Natural killer cell (primary cell): ENCODE measurements around the gene ESYT3. TPM values are rescaled to one million over a fixed set of nuclear protein-coding genes. Genes with fewer than 3 reads are reported as not detected.

Source experiments
- ATAC-seq, 3 donors: fragments of 150-1000 bp in 2 of 3; fragments of 200-7000 bp in 1 of 3; cut with Tn5 transposase; 1 replicate in 1 of 3; 2 replicates in 2 of 3; pipeline ENCODE4 v1.10.0; 2021; ENCODE audit warnings: mild to moderate bottlenecking in 2 of 3, moderate library complexity in 2 of 3
- DNase-seq, 2 donors: peaks; one replicate each; pipeline versions ENCODE4 v3.0.0 to v3.0.0-alpha.2; 2013 to 2021; ENCODE audit warnings: mixed read lengths in 1 of 2
- H3K27ac ChIP-seq: one replicate; pipeline ENCODE4 v1.5.1; 2013; ENCODE audit warnings: mild to moderate bottlenecking, low read length
- H3K27me3 ChIP-seq: one replicate; pipeline ENCODE4 v1.6.1; 2013; ENCODE audit warnings: low read length; ENCODE audit not compliant: control insufficient read depth, insufficient read depth
- H3K36me3 ChIP-seq: one replicate; pipeline ENCODE4 v1.6.1; 2013; ENCODE audit warnings: low read length; ENCODE audit not compliant: control insufficient read depth, insufficient read depth
- H3K4me1 ChIP-seq: one replicate; pipeline ENCODE4 v1.6.1; 2013; ENCODE audit warnings: low read length; ENCODE audit not compliant: control insufficient read depth, insufficient read depth
- H3K4me3 ChIP-seq: one replicate; pipeline ENCODE4 v1.5.1; 2013; ENCODE audit warnings: low read length
- H3K9me3 ChIP-seq: one replicate; pipeline ENCODE4 v1.6.1; 2013; ENCODE audit warnings: low read length; ENCODE audit not compliant: control insufficient read depth, insufficient read depth
- H3K27ac Mint-ChIP-seq, 2 donors: one replicate each; pipeline ENCODE4 v1.8.0; 2022; ENCODE audit warnings: mild to moderate bottlenecking in 2 of 2, mixed read lengths in 2 of 2, moderate library complexity in 1 of 2
- H3K27me3 Mint-ChIP-seq, 2 donors: one replicate each; pipeline ENCODE4 v1.8.0; 2022; ENCODE audit warnings: low read depth in 2 of 2, mixed read lengths in 2 of 2
- H3K36me3 Mint-ChIP-seq: one replicate; pipeline ENCODE4 v1.8.0; 2022; ENCODE audit warnings: mixed read lengths
- H3K4me1 Mint-ChIP-seq, 2 donors: one replicate each; pipeline ENCODE4 v1.8.0; 2022; ENCODE audit warnings: mixed read lengths in 2 of 2
- H3K4me3 Mint-ChIP-seq: one replicate; pipeline ENCODE4 v1.8.0; 2022; ENCODE audit warnings: mild to moderate bottlenecking, moderate library complexity, mixed read lengths
- H3K9me3 Mint-ChIP-seq, 2 donors: one replicate each; pipeline ENCODE4 v1.8.0; 2022; ENCODE audit warnings: mixed read lengths in 2 of 2
- WGBS: methylation state at CpG from one replicate; pipeline ENCODE4 v1.1.7; 2013; ENCODE audit warnings: missing lambda C conversion rate; ENCODE audit not compliant: insufficient coverage; 5-methylcytosine and 5-hydroxymethylcytosine counted together
- intact Hi-C: fragments of 100-400 bp; cut with micrococcal nuclease; formaldehyde crosslinking; loops from one replicate; pipeline ENCODE4 v1.14.2; 2022
- total RNA-seq, 4 donors: library from RNA; stranded (reverse); fragments of 120-200 nt in 1 of 4; gene quantifications; one replicate each; pipeline versions ENCODE4 v1.2.3 to v1.2.4, GENCODE V29; 2013 to 2022
- TF ChIP-seq, protein P1 (sequence below): fragments of 200-600 bp; IDR thresholded peaks from one replicate; pipeline ENCODE4 v1.8.0; 2022; ENCODE audit warnings: antibody characterized with exemption

The ESYT3 gene
- total RNA-seq, 3 donors from 2014 or later (not counting 1 experiment from before 2014, with no cell fraction given) = not detected

DNA sequence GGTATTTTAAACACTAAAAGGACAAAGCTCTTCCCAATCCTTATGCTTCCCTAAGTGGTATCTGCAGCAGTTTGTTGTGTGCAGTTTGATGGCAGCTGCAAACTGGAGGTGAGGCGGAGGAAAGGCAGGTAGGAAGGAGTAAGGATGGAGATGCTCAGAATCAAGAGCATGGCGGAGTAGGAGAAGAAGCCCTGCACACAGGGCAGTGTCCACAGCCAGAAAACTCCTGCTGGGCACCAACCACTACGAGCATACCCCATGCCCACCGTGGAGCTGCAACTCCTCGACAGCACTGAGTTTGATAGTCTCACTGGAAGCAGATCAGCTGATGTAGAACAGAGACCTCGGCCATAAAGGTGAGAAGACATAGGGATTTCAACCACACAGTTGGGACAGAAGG, 30.3 kb upstream of the ESYT3 start:
- no peak for ATAC-seq
- H3K4me1 Mint-ChIP-seq = no peaks in the 10 kb centered on the region

DNA sequence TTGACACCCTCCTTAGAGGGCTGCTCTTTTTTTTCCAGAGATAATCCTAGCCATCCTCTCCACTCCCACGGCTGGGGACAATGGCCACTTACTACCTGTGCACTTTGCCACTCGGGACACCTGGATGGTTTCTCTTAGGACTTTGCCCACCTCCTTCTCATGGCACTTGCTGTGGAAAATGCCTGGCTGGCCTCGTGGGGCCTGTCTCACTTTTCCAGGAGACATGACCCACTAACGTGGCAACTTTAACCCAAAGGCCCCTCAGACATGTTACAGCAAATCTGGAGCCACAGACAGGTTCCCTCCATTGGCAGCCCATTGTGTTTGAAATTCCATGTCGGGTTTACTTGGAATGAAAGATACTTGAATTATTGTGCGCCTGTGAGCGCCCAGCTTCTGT, 29.4 kb upstream of the ESYT3 start:
- H3K4me1 Mint-ChIP-seq = no peaks in the 10 kb centered on the region
- Histone ChIP-seq H3K27ac (no peak overlapping the region), H3K9me3 (no peaks in the 10 kb centered on the region), H3K27me3 (no peaks in the 10 kb centered on the region), H3K4me1 (no peaks in the 10 kb centered on the region), H3K4me3 (no peak overlapping the region), H3K36me3 (no peaks in the 10 kb centered on the region)
- peaks cover 7 to 14% of the 10 kb centered on the region in 2 donors for H3K27me3 Mint-ChIP-seq
- H3K27ac Mint-ChIP-seq = no peak overlapping the region
- WGBS = 93% methylated on average over 7 of the region's 7 CpGs
- TF ChIP-seq, protein P1, sequence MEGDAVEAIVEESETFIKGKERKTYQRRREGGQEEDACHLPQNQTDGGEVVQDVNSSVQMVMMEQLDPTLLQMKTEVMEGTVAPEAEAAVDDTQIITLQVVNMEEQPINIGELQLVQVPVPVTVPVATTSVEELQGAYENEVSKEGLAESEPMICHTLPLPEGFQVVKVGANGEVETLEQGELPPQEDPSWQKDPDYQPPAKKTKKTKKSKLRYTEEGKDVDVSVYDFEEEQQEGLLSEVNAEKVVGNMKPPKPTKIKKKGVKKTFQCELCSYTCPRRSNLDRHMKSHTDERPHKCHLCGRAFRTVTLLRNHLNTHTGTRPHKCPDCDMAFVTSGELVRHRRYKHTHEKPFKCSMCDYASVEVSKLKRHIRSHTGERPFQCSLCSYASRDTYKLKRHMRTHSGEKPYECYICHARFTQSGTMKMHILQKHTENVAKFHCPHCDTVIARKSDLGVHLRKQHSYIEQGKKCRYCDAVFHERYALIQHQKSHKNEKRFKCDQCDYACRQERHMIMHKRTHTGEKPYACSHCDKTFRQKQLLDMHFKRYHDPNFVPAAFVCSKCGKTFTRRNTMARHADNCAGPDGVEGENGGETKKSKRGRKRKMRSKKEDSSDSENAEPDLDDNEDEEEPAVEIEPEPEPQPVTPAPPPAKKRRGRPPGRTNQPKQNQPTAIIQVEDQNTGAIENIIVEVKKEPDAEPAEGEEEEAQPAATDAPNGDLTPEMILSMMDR = no peak
- no peak for ATAC-seq
- no peaks in the 10 kb centered on the region for H3K9me3 Mint-ChIP-seq
- no peaks in the 10 kb centered on the region for H3K36me3 Mint-ChIP-seq
- DNase-seq = no peak
- intact Hi-C loops = no loop called here
- no peak overlapping the region for H3K4me3 Mint-ChIP-seq

More for the DNA sequence above, 30.3 kb upstream of the ESYT3 start:
- H3K27me3 Mint-ChIP-seq = peaks cover 7 to 14% of the 10 kb centered on the region in 2 donors
- H3K27me3 ChIP-seq = no peaks in the 10 kb centered on the region
- H3K36me3 Mint-ChIP-seq = no peaks in the 10 kb centered on the region
- WGBS = 87% methylated on average over 6 of the region's 6 CpGs
- no peaks in the 10 kb centered on the region for H3K36me3 ChIP-seq
- TF ChIP-seq, protein P1 = no peak
- no peaks in the 10 kb centered on the region for H3K9me3 Mint-ChIP-seq
- no peaks in the 10 kb centered on the region for H3K4me1 ChIP-seq
- no peak overlapping the region for H3K4me3 Mint-ChIP-seq
- intact Hi-C loops = no loop called here
- DNase-seq = no peak
- H3K27ac ChIP-seq = no peak overlapping the region
- H3K27ac Mint-ChIP-seq = no peak overlapping the region
- H3K9me3 ChIP-seq = no peaks in the 10 kb centered on the region
- H3K4me3 ChIP-seq = no peak overlapping the region

DNA sequence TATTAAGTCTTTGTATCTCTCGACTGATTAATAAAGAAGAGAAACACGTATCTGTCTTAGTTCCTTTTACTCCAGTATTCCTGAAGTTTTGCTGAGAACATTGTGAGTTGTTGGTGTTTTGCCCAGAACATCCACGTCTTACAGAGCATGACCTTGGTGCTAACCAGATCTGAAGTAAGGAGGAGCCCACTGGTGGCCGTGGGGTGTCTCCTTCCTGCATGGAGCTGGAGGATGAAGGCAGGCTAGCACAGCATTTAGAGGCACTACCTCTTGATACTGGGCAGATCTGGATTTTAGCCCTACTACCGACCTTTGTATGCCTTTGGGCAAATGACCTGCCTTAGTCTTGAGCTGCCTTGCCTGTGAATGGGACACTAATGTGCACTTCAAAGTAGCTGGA, 28.9 kb upstream of the ESYT3 start:
- Histone ChIP-seq H3K36me3 (no peaks in the 10 kb centered on the region), H3K27ac (no peak overlapping the region), H3K27me3 (no peaks in the 10 kb centered on the region), H3K4me3 (no peak overlapping the region), H3K4me1 (no peaks in the 10 kb centered on the region), H3K9me3 (no peaks in the 10 kb centered on the region)
- Mint-ChIP-seq H3K36me3 (no peaks in the 10 kb centered on the region), H3K4me1 (peaks cover 3 to 4% of the 10 kb centered on the region in 2 donors), H3K9me3 (no peaks in the 10 kb centered on the region), H3K27me3 (peaks cover 7 to 14% of the 10 kb centered on the region in 2 donors), H3K27ac (no peak overlapping the region), H3K4me3 (no peak overlapping the region)
- DNase-seq (no peak), ATAC-seq (no peak)
- WGBS = 78% methylated on average over 4 of the region's 5 CpGs
- TF ChIP-seq, protein P1 = no peak
- intact Hi-C loops = no loop called here

DNA sequence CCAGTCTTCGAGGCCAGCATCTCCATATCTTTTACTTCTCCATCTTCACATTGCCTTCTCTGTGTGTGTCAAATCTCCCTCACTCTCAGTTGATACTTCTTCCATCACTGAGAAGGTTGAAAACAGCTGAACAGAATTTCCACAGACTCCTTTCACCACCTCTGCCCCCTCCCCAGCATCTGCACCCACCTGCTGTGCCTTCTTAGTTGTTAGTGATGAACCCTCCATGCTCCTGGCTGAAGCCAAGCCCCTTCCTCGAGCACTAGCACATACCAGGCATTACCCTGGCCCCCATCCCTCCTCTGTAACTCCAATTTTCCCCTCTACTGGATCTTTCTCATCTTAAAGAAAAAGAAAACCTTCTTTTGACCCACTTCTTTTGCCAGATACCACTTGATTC, 27.8 kb upstream of the ESYT3 start:
- Mint-ChIP-seq H3K4me3 (no peak overlapping the region), H3K9me3 (no peaks in the 10 kb centered on the region), H3K4me1 (peaks cover 10 to 11% of the 10 kb centered on the region in 2 donors), H3K27me3 (peaks cover 7 to 8% of the 10 kb centered on the region in 2 donors), H3K27ac (no peak overlapping the region), H3K36me3 (no peaks in the 10 kb centered on the region)
- no peak overlapping the region for H3K4me3 ChIP-seq
- no peak overlapping the region for H3K27ac ChIP-seq
- no peaks in the 10 kb centered on the region for H3K36me3 ChIP-seq
- no peak for ATAC-seq
- intact Hi-C loops = no loop called here
- WGBS = 74% methylated on average over 2 of the region's 2 CpGs
- no peak for DNase-seq
- peaks cover 6% of the 10 kb centered on the region for H3K4me1 ChIP-seq
- TF ChIP-seq, protein P1 = no peak
- H3K9me3 ChIP-seq = no peaks in the 10 kb centered on the region
- no peaks in the 10 kb centered on the region for H3K27me3 ChIP-seq
